Measurements from ENCODE around the gene NFATC3.

NFATC3 gene

GRCh38 chr16:68190081-68190480 lies 104.9 kb downstream of the NFATC3 start:
- no peak for DNase-seq (ENCODE audit: low spot score)

GRCh38 chr16:68190736-68191510 lies 105.8 kb downstream of the NFATC3 start:
- no peak for DNase-seq (ENCODE audit: low spot score)

GRCh38 chr16:68194251-68194650 lies 109.1 kb downstream of the NFATC3 start:
- DNase-seq (ENCODE audit: low spot score), result no peak

GRCh38 chr16:68197250-68197649 lies 112.1 kb downstream of the NFATC3 start:
- no peak for DNase-seq (ENCODE audit: low spot score)

GRCh38 chr16:68200088-68200783 lies 115.1 kb downstream of the NFATC3 start:
- DNase-seq (ENCODE audit: low spot score), result no peak

GRCh38 chr16:68202091-68202519 lies 116.9 kb downstream of the NFATC3 start:
- DNase-seq (ENCODE audit: low spot score), result no peak

- no peak for DNase-seq (ENCODE audit: low spot score)
Observed at GRCh38 chr16:68206245-68206644, 121.1 kb downstream of the NFATC3 start.

- DNase-seq (ENCODE audit: low spot score), result no peak
Observed at GRCh38 chr16:68214726-68215125, 129.6 kb downstream of the NFATC3 start.

GRCh38 chr16:68215302-68215701 lies 130.1 kb downstream of the NFATC3 start:
- no peak for DNase-seq (ENCODE audit: low spot score)

- DNase-seq (ENCODE audit: low spot score), result no peak
Observed at GRCh38 chr16:68216240-68216639, 131.1 kb downstream of the NFATC3 start.

- DNase-seq (ENCODE audit: low spot score), result no peak
Observed at GRCh38 chr16:68217506-68217905, 132.3 kb downstream of the NFATC3 start.

- no peak for DNase-seq (ENCODE audit: low spot score)
Observed at GRCh38 chr16:68219725-68220351, 134.7 kb downstream of the NFATC3 start.

- DNase-seq (ENCODE audit: low spot score), result no peak
Observed at GRCh38 chr16:68223072-68223471, 137.9 kb downstream of the NFATC3 start.

GRCh38 chr16:68226116-68226515 lies 140.9 kb downstream of the NFATC3 start:
- DNase-seq (ENCODE audit: low spot score), result no peak

- DNase-seq (ENCODE audit: low spot score), result no peak
Observed at GRCh38 chr16:68227183-68227793, 142.1 kb downstream of the NFATC3 start.

- no peak for DNase-seq (ENCODE audit: low spot score)
Observed at GRCh38 chr16:68227850-68228553, 142.8 kb downstream of the NFATC3 start.

GRCh38 chr16:68228652-68229051 lies 143.5 kb downstream of the NFATC3 start:
- no peak for DNase-seq (ENCODE audit: low spot score)

- DNase-seq (ENCODE audit: low spot score), result peak; percentile 70
Observed at GRCh38 chr16:68229431-68230175, 144.4 kb downstream of the NFATC3 start.

- DNase-seq (ENCODE audit: low spot score), result no peak
Observed at GRCh38 chr16:68230176-68230571, 145.0 kb downstream of the NFATC3 start.

- no peak for DNase-seq (ENCODE audit: low spot score)
Observed at GRCh38 chr16:68230956-68231355, 145.8 kb downstream of the NFATC3 start.
